ENCODE measurements around the gene G6PC3.
"Not testable (repeated sequence)": the region's sequence is repeated elsewhere in the genome, so short reads cannot be mapped to it uniquely, and the experiment has no call there.

The G6PC3 gene, protein sequence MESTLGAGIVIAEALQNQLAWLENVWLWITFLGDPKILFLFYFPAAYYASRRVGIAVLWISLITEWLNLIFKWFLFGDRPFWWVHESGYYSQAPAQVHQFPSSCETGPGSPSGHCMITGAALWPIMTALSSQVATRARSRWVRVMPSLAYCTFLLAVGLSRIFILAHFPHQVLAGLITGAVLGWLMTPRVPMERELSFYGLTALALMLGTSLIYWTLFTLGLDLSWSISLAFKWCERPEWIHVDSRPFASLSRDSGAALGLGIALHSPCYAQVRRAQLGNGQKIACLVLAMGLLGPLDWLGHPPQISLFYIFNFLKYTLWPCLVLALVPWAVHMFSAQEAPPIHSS
- 5.2 to 10.6 (median 8.4) reads per million in 3 donors for total RNA-seq

DNA sequence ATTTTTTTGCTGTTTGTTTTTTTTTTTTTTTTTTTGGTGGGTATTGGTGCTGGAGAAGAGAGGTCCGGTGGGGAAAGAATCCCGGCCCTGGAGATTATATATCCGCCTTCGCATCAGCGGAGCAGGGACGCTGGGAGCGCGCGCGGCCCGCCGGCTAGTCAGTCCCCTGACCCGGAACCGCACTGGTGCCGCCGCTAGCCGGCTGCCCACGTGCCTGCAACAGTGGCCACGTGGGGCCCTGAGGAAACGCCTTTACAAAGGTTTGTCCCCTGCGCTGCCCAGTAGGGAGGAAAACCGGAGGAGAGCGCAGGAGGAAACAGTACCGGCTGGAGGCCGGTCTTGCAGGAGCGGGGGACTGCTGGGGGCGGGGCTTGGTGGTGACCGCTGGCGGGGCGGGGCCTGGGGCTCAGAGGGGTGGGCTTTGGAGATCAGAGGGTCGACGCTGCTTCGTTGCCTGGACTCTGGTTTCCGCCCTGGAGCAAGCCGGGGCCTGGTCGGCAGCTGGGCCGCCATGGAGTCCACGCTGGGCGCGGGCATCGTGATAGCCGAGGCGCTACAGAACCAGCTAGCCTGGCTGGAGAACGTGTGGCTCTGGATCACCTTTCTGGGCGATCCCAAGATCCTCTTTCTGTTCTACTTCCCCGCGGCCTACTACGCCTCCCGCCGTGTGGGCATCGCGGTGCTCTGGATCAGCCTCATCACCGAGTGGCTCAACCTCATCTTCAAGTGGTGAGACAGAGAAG, at the start of gene G6PC3:
Gene G6PC3, plus strand, starts transcription at position 281 of the 743 bp plus-strand sequence. Its CDS starts 231 bp downstream, at position 512.
- H3K4me1 ChIP-seq (ENCODE audit: control insufficient read depth, insufficient read depth, low read length, poor library complexity, severe bottlenecking) = peaks cover 11% of the 10 kb centered on the region
- peak within 1 kb of the TSS; percentile 73 for H3K27ac ChIP-seq (ENCODE audit: insufficient read depth, low read length, poor library complexity, severe bottlenecking)
- peak; percentile 56 to 70 (median 60) for DNase-seq
- no peaks in the 10 kb centered on the region for H3K36me3 ChIP-seq (ENCODE audit: control insufficient read depth, insufficient read depth, low read length)
- no peaks in the 10 kb centered on the region for H3K27me3 ChIP-seq (replicated peaks; ENCODE audit: control insufficient read depth, insufficient read depth, low read length, poor library complexity, severe bottlenecking)
- peak within 1 kb of the TSS; percentile 69 for H3K4me3 ChIP-seq (ENCODE audit: insufficient read depth, low read depth, low read length, poor library complexity, severe bottlenecking)
- no peaks in the 10 kb centered on the region for H3K9me3 ChIP-seq (ENCODE audit: control insufficient read depth, low read length)

- not testable (repeated sequence) for H3K9me3 ChIP-seq (ENCODE audit: control insufficient read depth, low read length); H3K4me1 ChIP-seq (ENCODE audit: control insufficient read depth, insufficient read depth, low read length, poor library complexity, severe bottlenecking); H3K36me3 ChIP-seq (ENCODE audit: control insufficient read depth, insufficient read depth, low read length); H3K27ac ChIP-seq (ENCODE audit: insufficient read depth, low read length, poor library complexity, severe bottlenecking); H3K4me3 ChIP-seq (ENCODE audit: insufficient read depth, low read depth, low read length, poor library complexity, severe bottlenecking); H3K27me3 ChIP-seq (replicated peaks; ENCODE audit: control insufficient read depth, insufficient read depth, low read length, poor library complexity, severe bottlenecking); DNase-seq
These were observed 49.3 kb upstream of the G6PC3 start for GRCh38 chr17:44021227-44021626.

GRCh38 chr17:44022246-44022645, 48.3 kb upstream of the G6PC3 start:
- DNase-seq = no peak
- Histone ChIP-seq H3K36me3 (ENCODE audit: control insufficient read depth, insufficient read depth, low read length) (no peaks in the 10 kb centered on the region), H3K4me1 (ENCODE audit: control insufficient read depth, insufficient read depth, low read length, poor library complexity, severe bottlenecking) (no peaks in the 10 kb centered on the region), H3K4me3 (ENCODE audit: insufficient read depth, low read depth, low read length, poor library complexity, severe bottlenecking) (no peak overlapping the region), H3K27ac (ENCODE audit: insufficient read depth, low read length, poor library complexity, severe bottlenecking) (no peak overlapping the region), H3K27me3 (replicated peaks; ENCODE audit: control insufficient read depth, insufficient read depth, low read length, poor library complexity, severe bottlenecking) (no peaks in the 10 kb centered on the region), H3K9me3 (ENCODE audit: control insufficient read depth, low read length) (no peaks in the 10 kb centered on the region)

GRCh38 chr17:44023545-44024270, 46.8 kb upstream of the G6PC3 start:
- no peak overlapping the region for H3K4me3 ChIP-seq (ENCODE audit: insufficient read depth, low read depth, low read length, poor library complexity, severe bottlenecking)
- no peaks in the 10 kb centered on the region for H3K27me3 ChIP-seq (replicated peaks; ENCODE audit: control insufficient read depth, insufficient read depth, low read length, poor library complexity, severe bottlenecking)
- H3K27ac ChIP-seq (ENCODE audit: insufficient read depth, low read length, poor library complexity, severe bottlenecking) = no peak overlapping the region
- H3K9me3 ChIP-seq (ENCODE audit: control insufficient read depth, low read length) = no peaks in the 10 kb centered on the region
- DNase-seq = no peak
- H3K4me1 ChIP-seq (ENCODE audit: control insufficient read depth, insufficient read depth, low read length, poor library complexity, severe bottlenecking) = no peaks in the 10 kb centered on the region
- no peaks in the 10 kb centered on the region for H3K36me3 ChIP-seq (ENCODE audit: control insufficient read depth, insufficient read depth, low read length)

- H3K27me3 ChIP-seq (replicated peaks; ENCODE audit: control insufficient read depth, insufficient read depth, low read length, poor library complexity, severe bottlenecking) = no peaks in the 10 kb centered on the region
- H3K9me3 ChIP-seq (ENCODE audit: control insufficient read depth, low read length) = no peaks in the 10 kb centered on the region
- H3K4me1 ChIP-seq (ENCODE audit: control insufficient read depth, insufficient read depth, low read length, poor library complexity, severe bottlenecking) = no peaks in the 10 kb centered on the region
- no peak for DNase-seq
- H3K36me3 ChIP-seq (ENCODE audit: control insufficient read depth, insufficient read depth, low read length) = no peaks in the 10 kb centered on the region
- H3K4me3 ChIP-seq (ENCODE audit: insufficient read depth, low read depth, low read length, poor library complexity, severe bottlenecking) = no peak overlapping the region
- no peak overlapping the region for H3K27ac ChIP-seq (ENCODE audit: insufficient read depth, low read length, poor library complexity, severe bottlenecking)
These were observed 46.3 kb upstream of the G6PC3 start for GRCh38 chr17:44024271-44024663.

DNA sequence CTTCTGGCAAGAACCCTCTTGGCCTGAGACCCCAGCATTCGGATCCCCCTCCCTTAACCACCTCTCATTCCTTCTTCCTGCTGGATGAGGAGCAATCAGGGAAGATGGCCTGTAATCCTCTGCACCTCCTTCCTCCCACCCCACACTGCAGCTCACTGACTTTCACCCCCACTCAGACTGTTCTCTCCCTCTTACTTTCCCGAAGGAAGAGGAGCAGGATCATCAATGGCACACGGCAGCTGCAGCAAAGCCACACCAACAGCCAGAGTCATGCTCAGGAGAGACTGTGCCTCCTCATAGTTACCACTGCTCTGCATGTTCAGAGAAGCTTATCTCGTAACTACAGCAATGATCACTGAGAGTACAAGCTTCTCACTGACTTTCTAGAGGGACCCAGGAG, 45.7 kb upstream of the G6PC3 start:
- Histone ChIP-seq H3K9me3 (ENCODE audit: control insufficient read depth, low read length) (no peaks in the 10 kb centered on the region), H3K4me1 (ENCODE audit: control insufficient read depth, insufficient read depth, low read length, poor library complexity, severe bottlenecking) (no peaks in the 10 kb centered on the region), H3K27me3 (replicated peaks; ENCODE audit: control insufficient read depth, insufficient read depth, low read length, poor library complexity, severe bottlenecking) (no peaks in the 10 kb centered on the region), H3K4me3 (ENCODE audit: insufficient read depth, low read depth, low read length, poor library complexity, severe bottlenecking) (no peak overlapping the region), H3K27ac (ENCODE audit: insufficient read depth, low read length, poor library complexity, severe bottlenecking) (no peak overlapping the region), H3K36me3 (ENCODE audit: control insufficient read depth, insufficient read depth, low read length) (no peaks in the 10 kb centered on the region)
- DNase-seq = no peak

- H3K27ac ChIP-seq (ENCODE audit: insufficient read depth, low read length, poor library complexity, severe bottlenecking) = no peak overlapping the region
- no peaks in the 10 kb centered on the region for H3K4me1 ChIP-seq (ENCODE audit: control insufficient read depth, insufficient read depth, low read length, poor library complexity, severe bottlenecking)
- H3K4me3 ChIP-seq (ENCODE audit: insufficient read depth, low read depth, low read length, poor library complexity, severe bottlenecking) = no peak overlapping the region
- no peaks in the 10 kb centered on the region for H3K27me3 ChIP-seq (replicated peaks; ENCODE audit: control insufficient read depth, insufficient read depth, low read length, poor library complexity, severe bottlenecking)
- H3K9me3 ChIP-seq (ENCODE audit: control insufficient read depth, low read length) = no peaks in the 10 kb centered on the region
- no peak for DNase-seq
- peaks cover 21% of the 10 kb centered on the region for H3K36me3 ChIP-seq (ENCODE audit: control insufficient read depth, insufficient read depth, low read length)
These were observed 40.8 kb upstream of the G6PC3 start for GRCh38 chr17:44029736-44030135.

GRCh38 chr17:44030482-44030881, 40.1 kb upstream of the G6PC3 start:
- no peak overlapping the region for H3K27ac ChIP-seq (ENCODE audit: insufficient read depth, low read length, poor library complexity, severe bottlenecking)
- peaks cover 21% of the 10 kb centered on the region for H3K36me3 ChIP-seq (ENCODE audit: control insufficient read depth, insufficient read depth, low read length)
- no peaks in the 10 kb centered on the region for H3K27me3 ChIP-seq (replicated peaks; ENCODE audit: control insufficient read depth, insufficient read depth, low read length, poor library complexity, severe bottlenecking)
- H3K4me3 ChIP-seq (ENCODE audit: insufficient read depth, low read depth, low read length, poor library complexity, severe bottlenecking) = no peak overlapping the region
- no peak for DNase-seq
- no peaks in the 10 kb centered on the region for H3K4me1 ChIP-seq (ENCODE audit: control insufficient read depth, insufficient read depth, low read length, poor library complexity, severe bottlenecking)
- no peaks in the 10 kb centered on the region for H3K9me3 ChIP-seq (ENCODE audit: control insufficient read depth, low read length)

GRCh38 chr17:44033861-44034408, 36.6 kb upstream of the G6PC3 start:
- Histone ChIP-seq H3K4me1 (ENCODE audit: control insufficient read depth, insufficient read depth, low read length, poor library complexity, severe bottlenecking) (no peaks in the 10 kb centered on the region), H3K36me3 (ENCODE audit: control insufficient read depth, insufficient read depth, low read length) (peaks cover 47% of the 10 kb centered on the region), H3K4me3 (ENCODE audit: insufficient read depth, low read depth, low read length, poor library complexity, severe bottlenecking) (no peak overlapping the region), H3K27me3 (replicated peaks; ENCODE audit: control insufficient read depth, insufficient read depth, low read length, poor library complexity, severe bottlenecking) (no peaks in the 10 kb centered on the region), H3K27ac (ENCODE audit: insufficient read depth, low read length, poor library complexity, severe bottlenecking) (no peak overlapping the region), H3K9me3 (ENCODE audit: control insufficient read depth, low read length) (no peaks in the 10 kb centered on the region)
- no peak for DNase-seq
